ENCODE data around the gene UBR4. TPM values are rescaled to one million over a fixed set of nuclear protein-coding genes. Genes with fewer than 3 reads are reported as not detected.

The UBR4 gene
- total RNA-seq, 1 experiment from 2014 or later = 131 TPM

- Histone ChIP-seq H4K91ac (ENCODE audit: insufficient read length, low read depth, low read length) (no peak overlapping the region), H3K14ac (ENCODE audit: insufficient read depth, low read length) (no peak overlapping the region), H2AK5ac (ENCODE audit: insufficient read length, low read length) (no peak overlapping the region), H2BK5ac (ENCODE audit: insufficient read length, low read length) (no peak overlapping the region), H3K23ac (ENCODE audit: insufficient read length, low read depth, low read length) (no peak overlapping the region), H3K79me2 (ENCODE audit: insufficient read depth, low read length) (no peaks in the 10 kb centered on the region), H3K9me3 (ENCODE audit: control insufficient read depth, low read depth, low read length) (no peaks in the 10 kb centered on the region), H3K18ac (ENCODE audit: insufficient read length, low read depth, low read length) (no peak overlapping the region), H3K27me3 (ENCODE audit: insufficient read depth, low read length) (no peaks in the 10 kb centered on the region), H2BK12ac (ENCODE audit: insufficient read length, low read depth, low read length) (no peak overlapping the region), H4K5ac (ENCODE audit: insufficient read length, low read depth, low read length) (no peak overlapping the region), H3K27ac (ENCODE audit: insufficient read length, low read depth, low read length) (no peak overlapping the region), H3K79me1 (ENCODE audit: insufficient read depth, low read depth, low read length, poor library complexity, severe bottlenecking) (no peaks in the 10 kb centered on the region), H4K20me1 (ENCODE audit: control insufficient read depth, insufficient read depth, insufficient read length) (no peaks in the 10 kb centered on the region), H3T11ph (ENCODE audit: low read length) (no peak overlapping the region), H3K4me2 (ENCODE audit: insufficient read depth, insufficient read length, low read length) (no peak overlapping the region), H3K4me1 (ENCODE audit: insufficient read depth, low read length) (no peaks in the 10 kb centered on the region; the same call in 1 of the 2 replicates), H4K8ac (replicated peaks; ENCODE audit: insufficient read length, low read depth, low read length) (no peak overlapping the region), H3K4ac (ENCODE audit: low read depth, low read length) (no peak overlapping the region), H2BK15ac (ENCODE audit: low read depth, low read length) (no peak overlapping the region), H3K23me2 (ENCODE audit: insufficient read length, low read depth, low read length, poor library complexity, severe bottlenecking) (no peaks in the 10 kb centered on the region), H2BK120ac (ENCODE audit: low read depth, low read length, poor library complexity, severe bottlenecking) (no peak overlapping the region), H3K56ac (ENCODE audit: insufficient read length, low read depth, low read length) (no peak overlapping the region), H2BK20ac (ENCODE audit: low read depth, low read length, poor library complexity, severe bottlenecking) (no peak overlapping the region), H3K9ac (ENCODE audit: extremely low read depth, insufficient read length, low read length) (no peak overlapping the region), H2AFZ (ENCODE audit: low read length) (no peak overlapping the region)
- Mint-ChIP-seq H3K27ac (no peak overlapping the region), H3K36me3 (ENCODE audit: insufficient read depth in 1 of 3, low read depth in 3 of 3) (no peaks in the 10 kb centered on the region), H3K9me3 (no peaks in the 10 kb centered on the region), H3K4me3 (no peak overlapping the region), H3K27me3 (ENCODE audit: low read depth) (peaks cover 10% of the 10 kb centered on the region), H3K4me1 (peaks cover 10 to 20% of the 10 kb centered on the region in 2 experiments)
- TF ChIP-seq, protein P1, sequence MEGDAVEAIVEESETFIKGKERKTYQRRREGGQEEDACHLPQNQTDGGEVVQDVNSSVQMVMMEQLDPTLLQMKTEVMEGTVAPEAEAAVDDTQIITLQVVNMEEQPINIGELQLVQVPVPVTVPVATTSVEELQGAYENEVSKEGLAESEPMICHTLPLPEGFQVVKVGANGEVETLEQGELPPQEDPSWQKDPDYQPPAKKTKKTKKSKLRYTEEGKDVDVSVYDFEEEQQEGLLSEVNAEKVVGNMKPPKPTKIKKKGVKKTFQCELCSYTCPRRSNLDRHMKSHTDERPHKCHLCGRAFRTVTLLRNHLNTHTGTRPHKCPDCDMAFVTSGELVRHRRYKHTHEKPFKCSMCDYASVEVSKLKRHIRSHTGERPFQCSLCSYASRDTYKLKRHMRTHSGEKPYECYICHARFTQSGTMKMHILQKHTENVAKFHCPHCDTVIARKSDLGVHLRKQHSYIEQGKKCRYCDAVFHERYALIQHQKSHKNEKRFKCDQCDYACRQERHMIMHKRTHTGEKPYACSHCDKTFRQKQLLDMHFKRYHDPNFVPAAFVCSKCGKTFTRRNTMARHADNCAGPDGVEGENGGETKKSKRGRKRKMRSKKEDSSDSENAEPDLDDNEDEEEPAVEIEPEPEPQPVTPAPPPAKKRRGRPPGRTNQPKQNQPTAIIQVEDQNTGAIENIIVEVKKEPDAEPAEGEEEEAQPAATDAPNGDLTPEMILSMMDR (conservative IDR thresholded peaks at IDR 0.05) = no peak
- WGBS (ENCODE audit: extremely low coverage, insufficient read length, low lambda C conversion rate) = no CpG with 5 or more reads among the region's 7 CpGs
- DNase-seq = no peak
Observed at GRCh38 chr1:19055701-19056100, 154.4 kb downstream of the UBR4 start.
